Fibroblast of skin of left biceps (primary cell): ENCODE measurements around the gene MAGED1.

Experiments
- DNase-seq, 2 experiments: peaks; one replicate each; pipeline ENCODE4 v3.0.0-alpha.2; 2013; ENCODE audit warnings: low read depth in 2 of 2

MAGED1 gene

GRCh38 chrX:51892921-51893745 lies at the start of gene MAGED1:
MAGED1 (plus strand) TSS chrX:51893623; CDS start chrX:51894305, 682 bp downstream.
- DNase-seq = peak; percentile 89 to 90

- no peak for DNase-seq
Observed at GRCh38 chrX:51847463-51847862, 46.0 kb upstream of the MAGED1 start.

- DNase-seq = no peak
Observed at GRCh38 chrX:51851507-51852085, 41.8 kb upstream of the MAGED1 start.

- no peak for DNase-seq
Observed at GRCh38 chrX:51852096-51852495, 41.3 kb upstream of the MAGED1 start.

DNA sequence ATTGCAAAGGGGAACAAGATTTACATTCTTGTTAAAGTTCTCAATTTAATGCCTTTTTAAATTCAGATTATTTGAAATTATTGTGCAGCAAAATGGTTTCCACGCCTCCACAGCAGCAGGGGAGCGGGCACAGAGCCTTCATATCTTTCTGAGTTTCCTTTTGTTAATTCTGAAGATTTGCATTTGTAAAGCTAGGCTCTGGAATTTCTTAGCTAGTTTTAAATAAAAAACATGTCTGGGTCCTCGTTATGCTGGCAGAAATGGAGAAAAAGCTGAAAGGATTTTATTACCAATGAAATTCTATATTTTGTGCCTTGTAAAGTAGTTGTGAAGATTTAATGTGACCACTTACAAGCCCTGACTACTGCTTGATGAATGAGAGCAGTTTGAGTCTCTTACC lies 40.8 kb upstream of the MAGED1 start:
- DNase-seq = no peak

DNA sequence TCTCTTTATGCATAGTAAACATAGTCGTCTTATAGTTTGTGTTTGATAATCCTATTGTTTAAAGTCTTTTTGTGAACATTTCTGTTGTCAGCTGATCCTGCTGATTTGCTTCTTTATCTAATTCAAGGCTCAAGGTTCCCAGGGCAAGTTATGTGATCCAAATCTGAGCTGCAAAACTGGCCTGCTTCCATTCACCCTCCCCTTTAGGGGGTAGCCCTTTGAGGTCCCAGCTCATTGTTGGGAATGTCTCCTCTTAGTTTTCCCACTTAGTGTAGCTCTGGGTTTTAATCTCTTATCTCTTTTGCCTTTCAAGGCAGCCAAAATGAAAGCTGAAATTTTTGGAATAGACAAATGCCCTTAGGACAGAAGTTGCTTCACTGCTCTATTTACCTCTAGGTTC lies 40.2 kb upstream of the MAGED1 start:
- no peak for DNase-seq

- no peak for DNase-seq
Observed at GRCh38 chrX:51855698-51856097, 37.7 kb upstream of the MAGED1 start.

DNA sequence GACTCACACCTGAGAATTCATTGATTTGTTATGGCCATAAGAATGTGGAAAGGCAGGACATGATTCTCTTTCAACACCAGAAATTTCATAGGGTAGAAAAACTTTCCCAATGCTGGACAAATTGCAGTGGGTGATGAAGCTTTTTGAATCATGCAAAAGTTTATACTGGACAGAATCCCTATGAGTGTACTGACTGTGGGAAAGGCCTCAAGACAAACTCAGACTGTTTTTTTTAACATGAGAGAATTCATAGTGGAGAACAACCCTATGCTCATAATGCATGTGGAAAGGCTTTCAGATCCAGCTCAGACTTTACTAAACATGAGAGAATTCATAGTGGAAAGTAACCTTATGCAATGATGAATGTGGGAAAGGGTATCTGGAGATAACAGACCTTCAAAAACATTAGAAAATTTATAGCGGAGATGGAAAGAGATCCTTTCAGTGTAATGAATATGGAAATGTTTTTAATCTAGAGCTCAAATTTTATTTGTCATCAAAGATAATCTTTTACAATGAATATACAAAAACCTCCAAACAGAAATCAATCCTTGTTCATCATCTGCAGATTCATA lies 36.2 kb upstream of the MAGED1 start:
- no peak for DNase-seq

GRCh38 chrX:51860679-51861078 lies 32.7 kb upstream of the MAGED1 start:
- DNase-seq = no peak

DNA sequence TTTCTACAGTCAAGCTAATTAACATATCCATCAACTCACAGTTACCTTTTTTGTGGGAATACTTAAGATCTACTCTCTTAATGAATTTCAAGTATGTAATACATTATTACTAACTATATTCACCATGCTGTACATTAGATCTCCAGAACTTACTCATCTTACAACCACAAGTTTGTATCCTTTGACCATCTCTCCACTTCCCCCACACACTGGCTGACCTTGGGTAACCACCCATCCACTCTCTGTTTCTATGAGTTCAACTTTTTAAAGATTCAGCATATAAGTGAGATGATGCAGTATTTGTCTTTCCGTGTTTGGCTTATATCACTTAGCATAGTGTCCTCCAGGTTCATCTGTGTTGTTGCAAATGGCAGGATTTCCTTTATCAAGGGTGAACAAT lies 30.5 kb upstream of the MAGED1 start:
- no peak for DNase-seq

DNA sequence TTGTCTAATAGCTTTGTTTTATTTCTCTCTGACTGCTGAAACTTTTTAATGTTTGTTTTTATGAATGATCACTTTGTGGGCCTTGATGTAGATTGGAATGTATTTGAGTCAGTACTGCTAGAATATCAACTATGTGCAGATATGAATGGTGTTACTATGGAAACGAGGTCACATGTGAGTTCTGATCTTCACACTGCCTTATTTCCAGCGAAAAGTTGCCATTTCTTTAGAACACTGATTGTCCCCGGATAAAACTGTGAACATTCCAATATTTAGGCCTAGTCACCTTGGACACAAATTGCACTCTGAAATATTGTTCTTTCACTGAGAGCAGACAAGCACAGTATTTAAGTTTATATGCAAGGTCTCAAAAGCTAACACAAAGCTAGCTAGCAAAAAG lies 27.2 kb upstream of the MAGED1 start:
- DNase-seq = no peak

DNA sequence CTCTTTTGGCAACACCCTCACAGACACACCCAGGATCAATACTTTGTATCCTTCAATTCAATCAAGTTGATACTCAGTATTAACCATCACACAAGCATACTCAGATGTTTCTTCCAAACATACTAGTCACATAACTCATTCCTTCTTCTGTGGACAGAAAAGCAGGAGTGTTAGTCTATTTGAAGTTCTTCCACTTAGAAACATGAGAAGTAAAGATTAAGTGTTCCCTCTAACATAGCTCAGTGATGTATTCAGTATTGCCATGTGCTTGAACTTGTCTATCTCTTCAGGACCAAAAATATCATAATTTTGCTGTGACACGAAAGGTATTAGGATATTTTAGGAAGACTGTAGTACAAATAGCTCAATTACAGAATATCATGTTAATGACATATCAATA lies 25.8 kb upstream of the MAGED1 start:
- DNase-seq = no peak

DNA sequence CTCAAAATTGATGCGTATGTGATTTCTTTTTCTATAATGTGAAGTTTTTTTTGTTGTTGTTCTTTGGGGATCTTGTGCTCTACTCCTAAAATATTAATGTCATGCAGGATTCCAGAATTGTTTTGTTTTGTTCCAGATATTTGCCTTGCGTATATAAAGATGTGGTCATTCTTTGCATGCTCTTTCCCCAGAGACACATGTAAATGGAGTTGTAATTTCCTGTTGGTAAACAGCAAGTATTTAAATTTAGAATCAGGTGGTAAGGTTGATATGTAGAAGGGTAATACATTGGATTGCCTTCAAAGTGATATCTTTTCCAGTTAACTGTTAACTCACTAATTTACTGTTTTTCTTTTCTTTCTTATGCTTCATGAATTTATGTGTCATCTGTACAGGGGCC lies 23.1 kb upstream of the MAGED1 start:
- DNase-seq = no peak

DNA sequence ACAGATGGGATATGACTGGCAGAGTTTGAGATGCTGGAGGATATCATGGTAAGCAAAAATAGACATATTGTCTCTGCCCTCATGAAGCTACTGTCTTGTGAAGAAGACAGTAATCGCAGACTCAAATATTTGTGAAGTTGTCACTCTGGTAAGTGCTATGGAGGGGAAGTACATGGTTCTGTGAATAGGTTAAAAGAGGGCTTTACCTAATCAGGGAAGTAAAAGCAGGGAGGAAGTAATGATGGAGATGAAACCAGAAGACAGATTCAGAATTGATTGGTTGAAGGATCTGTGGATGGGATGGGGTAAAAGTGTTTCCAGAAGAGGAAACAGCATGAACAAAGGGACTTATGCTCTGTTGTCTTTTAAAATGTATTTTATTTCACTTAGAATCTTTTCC lies 19.3 kb upstream of the MAGED1 start:
- DNase-seq = no peak

- DNase-seq = peak in 1 of 2 experiments; percentile 29
Observed at GRCh38 chrX:51876441-51876840, 17.0 kb upstream of the MAGED1 start.

DNA sequence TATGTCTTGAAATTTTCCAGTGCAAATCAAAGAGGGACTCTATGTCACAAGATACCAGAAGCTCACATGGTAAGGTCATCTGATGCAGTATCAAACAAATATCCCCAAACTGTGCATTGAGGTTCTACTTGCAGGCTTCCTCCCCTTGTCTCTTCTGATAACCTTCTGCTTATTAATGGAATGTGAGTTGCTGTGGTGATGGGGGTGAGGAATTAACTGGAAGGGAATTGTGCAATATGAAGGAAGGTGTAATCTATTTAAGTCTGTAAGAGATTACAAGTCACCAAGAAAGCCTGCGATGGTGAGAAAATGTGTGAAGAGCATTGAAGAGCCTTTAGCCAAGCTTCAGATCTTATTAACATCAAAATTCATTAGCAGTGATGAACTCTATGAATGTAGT lies 15.4 kb upstream of the MAGED1 start:
- no peak for DNase-seq

DNA sequence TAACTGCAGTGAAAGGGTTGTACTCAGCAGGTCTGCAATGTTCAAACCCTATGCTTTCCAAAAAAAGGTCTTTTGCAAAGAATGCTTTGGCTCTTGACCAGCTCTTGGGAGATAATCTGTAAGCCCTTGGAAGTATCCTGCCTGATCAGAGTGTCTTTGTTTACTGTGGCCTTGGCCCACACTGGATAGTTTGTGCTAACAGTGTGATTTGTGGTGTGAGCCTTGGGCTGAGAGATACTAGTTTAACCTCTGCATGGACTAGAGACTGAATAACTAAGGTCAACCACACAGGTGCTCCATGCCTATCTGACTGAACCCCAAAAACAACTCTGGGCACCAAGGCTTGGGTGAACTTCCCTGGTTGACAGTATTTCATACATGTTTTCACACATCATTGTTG lies 3.6 kb upstream of the MAGED1 start:
- DNase-seq = no peak

- no peak for DNase-seq
Observed at GRCh38 chrX:51891245-51891644, 2.2 kb upstream of the MAGED1 start.

DNA sequence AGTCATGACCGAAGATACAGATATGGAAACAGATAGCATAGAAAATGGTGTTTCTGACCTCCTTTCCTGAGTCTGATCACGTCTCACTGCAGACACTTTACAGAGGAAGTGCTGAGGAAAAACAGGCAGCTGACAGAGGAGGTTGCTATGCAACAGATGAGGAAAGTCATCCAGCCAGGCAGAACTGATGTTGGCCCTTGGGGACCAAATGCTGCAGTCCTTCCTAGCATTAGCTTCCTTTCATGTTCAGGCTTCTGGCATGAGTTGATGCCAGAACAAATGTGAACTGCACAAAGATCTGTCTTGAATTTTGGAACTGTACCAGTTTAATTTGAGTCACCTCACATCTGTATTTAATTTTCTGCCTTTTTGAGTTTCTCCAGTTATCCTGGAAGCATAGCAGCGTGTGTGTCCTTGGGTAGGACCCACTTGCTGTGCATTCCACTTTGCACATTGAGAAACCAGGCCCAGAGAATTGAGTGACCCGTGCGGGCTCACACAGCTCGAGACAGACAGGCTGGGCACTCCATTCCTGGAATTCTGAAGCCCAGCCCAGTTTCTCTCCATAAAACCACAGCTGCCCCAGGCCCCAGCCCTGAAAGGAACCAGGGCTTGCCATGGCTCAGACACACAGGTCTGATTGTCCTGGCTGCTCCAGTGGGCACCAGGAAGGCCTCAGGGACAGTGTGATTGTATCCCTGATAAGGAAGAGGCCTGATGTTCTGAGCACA lies 1.4 kb upstream of the MAGED1 start:
- peak; percentile 85 to 86 for DNase-seq

DNA sequence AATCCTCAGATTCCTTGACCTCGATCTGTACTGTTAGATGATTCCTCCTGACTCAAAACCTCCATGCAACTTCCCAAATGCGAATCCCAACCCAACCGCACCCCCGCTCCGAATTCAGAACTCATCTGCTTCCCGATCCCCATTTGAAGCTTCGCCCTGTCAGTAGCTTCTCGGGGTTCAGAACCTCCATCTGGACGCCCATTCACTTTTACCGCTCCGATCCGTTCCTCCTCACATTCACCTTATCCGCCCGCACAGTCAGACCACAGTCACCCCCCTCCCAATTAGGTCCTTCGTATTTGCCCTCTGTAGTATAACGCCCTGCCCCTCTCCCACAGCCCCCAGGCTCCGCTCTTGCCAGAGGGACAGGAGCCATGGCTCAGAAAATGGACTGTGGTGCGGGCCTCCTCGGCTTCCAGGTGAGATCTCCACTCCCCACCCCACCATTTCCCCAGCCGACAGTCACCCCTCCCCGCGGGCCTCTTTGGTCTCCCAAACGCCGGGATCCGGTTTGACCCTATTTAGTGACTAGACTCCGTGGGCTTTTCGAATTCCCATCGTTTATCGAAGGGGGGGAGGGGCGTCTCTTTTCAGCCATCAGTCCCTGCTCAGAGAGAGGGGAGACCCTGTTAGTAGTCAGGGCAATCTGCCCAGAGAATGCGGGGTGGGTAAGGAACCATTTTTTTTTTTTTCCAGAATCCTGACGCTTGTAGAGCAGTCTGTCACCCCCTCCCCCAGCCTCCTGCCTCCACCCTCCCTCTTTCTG lies 691 bp downstream of the MAGED1 start:
- DNase-seq = no peak

DNA sequence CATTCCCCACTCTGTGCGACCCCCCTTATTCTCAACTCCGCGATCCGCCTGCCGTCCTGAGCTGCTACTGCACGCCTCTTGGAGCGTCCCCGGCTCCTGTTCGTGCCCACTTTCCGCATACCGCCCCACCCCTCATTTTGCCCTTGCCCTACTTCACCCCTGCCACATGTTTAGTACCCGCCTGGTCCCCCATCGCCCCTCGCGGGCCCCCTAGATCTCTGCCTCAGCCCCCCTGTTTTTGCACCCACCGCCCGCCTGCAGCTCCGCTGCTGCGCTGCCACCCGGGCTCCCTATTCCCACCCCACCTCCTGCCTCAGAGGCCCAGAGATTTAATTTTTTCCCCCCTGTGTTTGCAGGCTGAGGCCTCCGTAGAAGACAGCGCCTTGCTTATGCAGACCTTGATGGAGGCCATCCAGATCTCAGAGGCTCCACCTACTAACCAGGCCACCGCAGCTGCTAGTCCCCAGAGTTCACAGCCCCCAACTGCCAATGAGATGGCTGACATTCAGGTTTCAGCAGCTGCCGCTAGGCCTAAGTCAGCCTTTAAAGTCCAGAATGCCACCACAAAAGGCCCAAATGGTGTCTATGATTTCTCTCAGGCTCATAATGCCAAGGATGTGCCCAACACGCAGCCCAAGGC lies 1.4 kb downstream of the MAGED1 start:
- no peak for DNase-seq
